Measurements from ENCODE around the gene ADARB1.

The ADARB1 gene

DNA sequence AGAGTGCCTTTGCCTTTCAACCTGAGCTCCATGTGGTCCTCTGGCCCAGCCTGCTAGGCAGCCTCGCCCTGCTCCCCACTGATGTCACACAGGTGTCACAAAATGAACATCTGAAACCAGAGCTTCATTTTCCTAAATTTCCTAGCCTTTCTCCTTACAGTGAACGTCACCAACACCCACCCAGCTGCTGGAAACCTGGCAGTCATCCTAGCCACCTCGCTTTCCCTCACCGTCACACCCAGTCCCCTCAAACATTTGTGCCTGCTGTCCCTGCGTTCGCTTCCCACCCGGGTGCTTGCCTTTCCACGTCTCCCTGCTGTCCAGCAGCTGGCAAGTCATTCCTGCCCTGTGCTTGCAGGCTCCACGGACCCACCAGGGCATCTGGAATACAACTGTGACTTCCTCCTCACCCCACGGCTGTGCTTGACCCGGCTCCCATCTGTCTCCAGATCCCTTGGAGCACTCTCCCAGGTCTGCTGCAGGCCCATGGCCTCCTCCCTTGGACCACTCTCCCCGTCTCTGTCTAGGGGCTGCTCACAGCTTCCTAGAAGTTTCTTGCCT lies 23.5 kb downstream of the ADARB1 start:
- DNase-seq = no peak

DNA sequence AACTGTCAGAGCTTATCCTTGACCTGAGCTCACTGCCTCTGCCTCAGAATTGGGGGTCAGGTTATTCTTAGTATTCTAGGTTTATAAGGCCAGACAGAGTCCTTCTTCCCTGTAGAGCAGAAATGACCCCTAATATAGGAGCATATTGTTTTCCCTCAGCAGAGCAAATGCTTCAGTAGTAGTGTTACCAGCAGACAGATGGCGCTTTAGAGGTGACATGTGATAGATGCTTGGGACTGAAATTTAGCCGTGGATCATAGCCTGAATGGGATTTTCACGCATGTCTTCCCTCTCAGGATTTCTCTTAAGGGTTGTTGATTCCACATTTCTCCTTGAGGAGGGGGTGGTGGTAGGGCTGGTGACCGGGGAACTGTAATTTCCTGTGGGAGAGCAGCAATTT lies 24.5 kb downstream of the ADARB1 start:
- no peak for DNase-seq

DNA sequence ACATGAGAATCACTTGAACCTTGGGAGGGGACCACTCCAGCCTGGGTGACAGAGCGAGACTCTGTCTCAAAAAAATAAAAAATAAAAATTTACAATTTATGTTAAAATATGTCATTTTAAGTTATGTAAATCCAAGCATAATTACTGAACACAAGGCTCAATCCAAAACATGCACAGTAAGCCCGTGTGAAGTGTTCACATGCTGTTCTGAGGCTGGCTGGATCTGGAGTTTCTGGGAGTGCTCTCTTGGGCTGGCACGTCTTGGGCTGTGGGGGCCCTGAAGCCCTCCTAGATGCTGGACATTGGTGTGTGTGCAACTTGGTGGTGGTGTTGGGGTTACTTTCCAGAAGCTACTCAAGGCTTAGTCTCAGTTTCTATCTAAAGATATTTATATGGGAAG lies 25.2 kb downstream of the ADARB1 start:
- no peak for DNase-seq

DNA sequence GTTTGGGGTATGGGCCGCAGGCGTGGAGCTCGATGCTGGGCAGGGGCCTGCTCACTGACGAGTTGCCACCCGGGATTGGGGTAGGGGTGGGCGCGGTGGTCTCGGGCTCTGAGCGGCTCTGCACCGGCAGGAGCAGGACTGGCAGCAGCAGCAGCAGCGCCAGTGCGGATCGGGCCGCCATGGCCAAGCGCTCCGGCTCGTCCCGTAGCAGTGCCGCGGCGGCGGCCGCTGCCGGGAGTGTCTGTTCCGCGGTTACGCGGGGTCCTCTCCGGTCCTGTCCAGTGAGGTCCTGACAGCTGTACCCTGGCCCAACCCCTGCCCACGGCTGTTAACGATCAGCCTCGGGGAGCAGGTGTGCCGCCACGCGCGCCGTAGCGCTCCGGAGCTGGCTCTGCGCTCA lies 26.5 kb downstream of the ADARB1 start:
- DNase-seq = no peak

DNA sequence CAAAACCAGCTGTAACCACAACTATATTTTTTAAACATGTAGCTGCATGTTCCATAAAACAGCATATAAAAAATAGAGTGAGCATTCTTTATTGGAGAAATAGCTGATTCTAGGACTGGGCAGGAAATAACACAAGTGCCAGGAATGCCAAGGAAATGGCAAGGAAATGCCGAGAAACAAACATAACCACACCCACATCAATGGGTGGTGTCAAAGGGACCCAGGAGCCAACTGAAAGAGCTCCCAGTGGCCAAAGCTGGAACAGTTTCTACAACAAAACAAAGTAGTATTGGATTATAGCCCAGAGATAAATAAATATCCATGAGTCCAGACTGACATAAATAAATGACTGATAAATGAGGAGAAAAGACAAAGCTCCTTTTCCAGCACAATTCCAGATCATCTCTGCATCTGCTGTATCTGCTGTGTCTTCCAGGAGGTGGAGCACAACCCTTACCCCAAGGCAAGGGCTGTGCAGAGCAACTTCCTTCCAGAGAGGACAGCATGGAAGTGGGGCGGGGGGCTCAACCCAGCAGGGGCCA lies 28.1 kb downstream of the ADARB1 start:
- DNase-seq = no peak

DNA sequence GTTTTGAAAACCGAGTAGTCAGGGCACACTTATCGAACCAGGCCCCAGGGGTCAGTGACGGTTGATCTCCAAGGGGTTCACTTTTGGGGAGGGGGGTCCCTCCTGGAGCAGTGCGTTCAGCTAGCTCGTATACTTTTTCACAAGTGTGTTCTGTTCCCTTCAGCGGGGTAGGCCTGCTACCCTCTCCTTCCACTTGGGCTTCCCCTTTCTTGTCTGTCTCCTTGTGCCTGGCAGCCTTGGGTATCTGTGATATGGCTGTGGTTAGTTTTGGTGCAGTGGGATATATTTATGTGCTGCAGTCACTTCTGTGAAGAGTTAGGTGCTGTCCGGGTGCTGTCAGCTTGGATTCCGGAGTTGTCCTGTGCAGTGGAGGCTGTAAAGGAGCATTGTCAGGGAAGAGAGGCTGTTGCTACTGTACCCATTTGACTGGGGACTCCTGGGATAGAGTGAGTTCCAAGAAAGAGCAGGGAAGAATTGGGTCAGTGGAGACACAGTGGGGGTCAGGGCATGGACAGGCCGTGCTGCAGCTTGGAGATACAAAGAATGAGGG lies 29.7 kb downstream of the ADARB1 start:
- DNase-seq = no peak

DNA sequence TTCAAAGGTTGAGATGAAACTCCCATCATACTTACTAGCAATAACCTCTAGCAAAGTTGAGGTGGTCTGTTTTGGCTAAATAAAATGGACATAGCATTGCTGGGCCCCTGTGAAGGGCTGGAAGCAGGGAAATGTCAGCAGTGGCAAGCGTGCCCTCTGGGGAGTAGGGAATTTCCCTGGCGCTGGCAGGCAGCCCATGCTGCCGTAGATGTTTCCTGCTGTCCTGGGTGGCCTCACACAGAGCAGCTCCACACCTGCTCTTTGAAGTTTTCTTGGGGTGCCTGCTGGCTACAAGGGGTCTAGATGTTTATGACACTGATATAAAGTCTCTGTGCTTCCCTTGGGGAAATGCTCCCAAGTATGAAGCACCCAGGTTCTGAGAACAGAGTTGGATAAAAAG lies 30.2 kb downstream of the ADARB1 start:
- peak in 2 of 5 donors; percentile 17 for DNase-seq

DNA sequence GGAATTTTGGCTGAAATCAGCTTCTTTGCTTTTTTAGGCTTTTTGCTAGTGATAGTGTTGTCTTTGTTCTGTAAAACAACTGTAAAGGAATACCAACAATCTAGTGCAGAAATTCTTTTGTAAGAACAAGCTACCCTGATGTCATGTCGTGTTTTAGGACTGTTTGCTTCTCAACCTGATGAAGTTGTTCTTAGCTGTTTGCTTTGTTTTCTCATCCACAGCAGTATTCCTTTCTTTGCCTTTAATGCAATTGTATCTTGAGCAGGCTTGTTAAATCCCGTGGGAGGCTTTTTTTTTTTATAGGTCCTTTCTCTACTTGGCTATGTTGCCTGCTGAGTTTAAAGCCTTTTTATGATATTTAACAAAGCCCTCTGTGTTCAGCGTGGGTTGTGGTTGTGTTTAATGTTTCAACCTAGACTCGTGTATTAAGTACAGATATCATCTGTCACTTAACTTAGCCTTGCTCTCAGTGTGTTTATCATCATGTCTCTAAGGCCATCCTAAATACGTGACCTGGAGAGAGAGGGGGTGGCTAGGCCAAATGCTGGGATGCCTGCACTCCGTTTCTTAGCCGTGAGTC lies 31.6 kb downstream of the ADARB1 start:
- no peak for DNase-seq

DNA sequence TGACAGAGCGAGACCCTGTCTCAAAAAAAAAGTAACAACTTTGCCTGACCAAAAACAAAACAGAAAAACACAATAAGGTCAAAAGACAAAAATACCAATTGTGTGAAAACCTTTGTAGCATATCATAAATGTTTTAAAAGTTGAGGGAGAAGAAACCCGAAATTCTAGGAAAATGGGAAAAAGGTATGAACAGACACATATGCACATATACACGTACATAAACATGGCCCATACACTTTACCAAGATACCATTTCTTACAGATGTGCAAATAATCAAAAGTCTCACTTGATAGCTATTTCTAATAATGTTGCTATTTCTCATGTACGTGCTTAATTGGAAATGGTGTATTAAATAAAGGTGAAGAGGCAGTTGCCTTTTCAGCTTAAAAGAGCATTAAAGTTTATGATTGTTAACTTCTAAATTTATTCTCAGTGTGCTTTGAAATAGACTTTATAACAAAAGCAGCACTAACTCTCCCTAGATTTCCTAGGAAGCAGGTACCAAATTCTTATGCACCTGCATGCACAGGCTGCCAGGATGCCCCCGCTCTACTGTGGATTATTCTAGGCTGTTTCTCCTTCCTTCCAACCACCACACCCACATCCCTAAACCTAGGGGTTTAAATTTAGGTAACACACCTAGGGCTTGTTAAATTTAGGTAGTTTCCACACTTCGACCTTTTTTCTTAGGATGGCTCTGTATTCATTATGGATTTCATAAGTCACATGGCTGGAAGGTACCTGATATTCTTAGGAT lies 33.8 kb downstream of the ADARB1 start:
- no peak for DNase-seq

DNA sequence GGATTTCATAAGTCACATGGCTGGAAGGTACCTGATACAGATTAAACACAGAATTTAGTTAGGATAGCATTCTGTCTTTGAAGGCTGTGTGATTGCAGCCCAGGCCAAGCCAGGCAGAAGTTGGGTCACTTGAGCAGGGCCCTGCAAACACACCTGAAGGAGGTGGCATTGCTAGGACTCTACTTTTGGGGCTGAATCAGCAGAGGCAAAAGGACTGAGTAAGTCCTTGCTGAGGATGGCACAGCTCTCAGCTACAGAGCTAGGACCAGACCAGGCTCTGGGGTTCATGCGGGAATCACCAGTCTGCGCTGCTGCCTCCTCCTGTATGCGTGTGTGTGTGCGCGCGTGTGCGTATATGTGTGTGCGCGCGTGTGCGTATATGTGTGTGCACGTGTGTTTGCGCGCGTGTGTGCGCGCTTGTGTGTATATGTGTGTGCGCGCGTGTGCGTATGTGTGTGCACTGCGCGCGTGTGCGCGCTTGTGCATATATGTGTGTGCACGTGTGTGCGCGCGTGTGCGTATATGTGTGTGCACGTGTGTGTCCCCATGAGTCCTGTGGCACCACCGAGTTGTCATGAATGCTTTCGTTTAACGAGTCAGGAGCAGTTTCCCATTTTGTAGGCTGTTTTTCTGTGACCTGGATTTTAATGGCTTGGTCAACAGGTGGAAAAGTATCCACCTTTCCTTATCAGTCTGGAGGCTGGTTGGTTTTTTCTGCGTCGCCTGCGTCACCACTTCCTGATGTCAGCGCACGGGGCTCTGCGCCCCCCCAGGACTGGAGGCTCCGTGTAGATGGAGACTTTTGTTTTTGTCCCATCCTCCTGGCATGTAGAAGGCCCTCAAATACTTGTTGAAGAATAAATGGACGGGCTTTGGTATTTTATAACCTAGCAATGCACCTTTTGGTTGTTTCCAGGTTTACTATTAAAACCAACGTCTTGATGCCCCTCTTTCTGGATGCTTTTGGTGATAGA lies 34.7 kb downstream of the ADARB1 start:
- DNase-seq = no peak

DNA sequence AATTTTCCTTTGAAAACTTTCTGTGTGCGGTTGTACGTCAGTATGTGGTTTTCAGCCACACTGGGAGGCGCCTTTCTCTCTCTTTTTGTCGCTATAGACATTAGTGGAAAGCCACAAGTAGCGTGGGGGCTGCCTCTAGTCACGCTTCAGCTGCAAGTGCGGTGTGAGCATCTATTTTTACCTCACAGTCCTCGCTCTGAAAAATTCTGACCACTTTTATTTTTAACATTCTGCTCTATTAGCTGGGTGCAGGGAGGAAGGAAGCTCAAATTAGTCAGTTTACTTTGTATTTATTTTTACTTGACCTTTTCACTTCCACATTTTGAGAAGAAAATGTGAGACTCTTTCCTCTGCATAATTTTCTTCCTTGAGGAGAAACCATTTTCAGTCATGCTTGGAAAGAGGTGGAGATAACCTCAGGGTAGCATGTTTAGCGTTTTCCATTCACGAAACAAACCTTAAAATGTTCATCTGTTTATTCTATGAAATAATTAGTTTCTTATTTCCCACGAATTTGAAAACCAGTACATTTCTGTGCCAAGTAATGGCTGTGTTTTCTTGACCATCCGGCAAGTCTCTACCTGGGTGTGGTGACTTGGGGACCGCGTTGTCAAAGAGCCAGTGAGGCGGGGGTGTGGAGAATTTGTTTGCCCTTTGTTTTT lies 35.6 kb downstream of the ADARB1 start:
- peak in 2 of 5 donors; percentile 8 to 27 for DNase-seq

DNA sequence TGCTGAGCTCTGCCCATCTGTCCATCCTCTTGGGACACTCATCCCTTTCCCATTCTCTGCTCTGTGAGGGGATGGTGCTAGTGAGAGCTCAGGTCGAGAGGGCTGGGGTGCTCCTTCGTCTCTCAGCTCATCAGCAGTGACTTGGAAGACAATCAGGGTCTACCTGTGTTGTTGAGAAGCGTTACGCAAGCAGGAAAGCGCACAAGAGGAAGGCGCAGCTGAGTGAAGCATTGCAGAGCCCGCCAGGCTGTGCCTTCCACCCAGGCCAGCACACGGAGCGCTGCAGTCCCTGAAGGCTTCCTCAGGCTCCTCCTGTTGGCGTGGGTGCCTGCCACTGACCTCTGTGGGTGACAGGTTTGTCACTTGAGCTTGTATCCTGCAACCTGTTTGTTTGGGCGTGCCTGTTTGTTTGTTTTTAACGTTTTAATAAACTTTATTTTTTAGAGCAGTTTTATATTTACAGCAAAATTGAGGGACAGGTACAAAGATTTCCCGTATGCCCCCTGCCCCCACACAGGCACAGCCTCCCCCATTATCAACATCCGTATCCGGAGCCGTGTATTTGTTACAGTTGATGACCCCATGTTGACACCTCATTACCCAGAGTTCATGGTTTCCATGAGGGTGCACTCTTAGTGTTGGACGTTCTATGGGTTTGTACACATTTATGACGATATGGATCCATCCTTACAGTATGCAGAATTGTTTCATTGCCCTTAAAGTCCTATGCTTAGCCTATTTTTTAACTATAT lies 36.7 kb downstream of the ADARB1 start:
- no peak for DNase-seq

DNA sequence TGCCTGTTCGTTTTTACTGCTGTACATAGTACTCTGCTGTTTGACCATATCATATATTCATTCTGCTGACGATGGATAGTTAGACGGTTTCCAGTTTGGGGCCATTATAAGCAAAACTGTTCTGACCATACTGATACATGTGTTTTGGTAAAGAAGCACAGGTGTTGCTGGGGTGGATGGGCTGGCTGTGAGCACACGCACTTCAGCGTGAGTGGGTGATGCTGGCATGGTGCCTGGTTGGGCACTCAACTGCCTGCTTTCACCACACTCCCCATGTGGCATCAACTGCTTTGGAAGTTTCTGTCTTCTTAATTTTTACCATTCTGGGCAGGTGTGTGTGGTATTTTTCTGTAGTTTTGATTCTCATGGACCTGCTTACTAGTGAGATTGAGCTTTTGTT lies 37.3 kb downstream of the ADARB1 start:
- no peak for DNase-seq

DNA sequence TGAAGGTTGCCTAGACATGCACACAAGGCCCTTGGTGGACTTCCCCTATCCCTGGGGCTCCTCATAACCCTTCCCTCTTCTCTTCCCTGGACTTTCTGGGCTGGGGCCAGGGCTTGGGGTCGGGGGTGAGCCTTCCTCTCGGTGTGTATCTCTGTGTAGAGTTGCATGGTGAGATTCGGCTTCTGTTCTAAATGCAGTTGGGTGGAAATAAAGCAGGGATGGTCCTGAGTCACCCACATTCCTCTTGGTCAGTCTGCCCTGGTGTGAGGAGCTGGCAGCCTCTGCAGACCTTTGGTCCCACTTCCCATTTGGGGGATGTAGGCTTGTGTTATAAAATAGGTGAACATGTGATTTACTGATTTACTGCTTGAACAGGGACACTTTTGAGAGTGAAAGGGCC lies 38.0 kb downstream of the ADARB1 start:
- no peak for DNase-seq

DNA sequence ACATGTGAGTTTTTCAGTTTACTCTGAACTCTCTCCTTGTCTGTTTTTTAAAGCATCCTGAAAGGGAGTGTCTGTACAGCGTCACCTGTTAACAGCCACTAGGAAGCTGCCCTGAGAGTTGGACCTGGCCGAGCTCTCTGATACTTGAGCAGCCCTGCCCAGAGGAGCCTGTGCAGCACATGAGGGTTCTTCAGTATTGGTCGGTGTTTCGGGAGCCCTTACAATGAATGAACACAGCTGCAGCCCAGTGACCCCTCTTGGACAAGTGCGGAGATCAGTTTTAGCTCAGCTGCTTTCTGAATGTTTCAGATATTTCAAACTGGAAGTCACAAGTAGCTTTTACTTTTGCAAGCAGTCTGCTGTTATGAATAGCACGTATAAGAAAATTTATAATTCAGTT lies 39.2 kb downstream of the ADARB1 start:
- no peak for DNase-seq

DNA sequence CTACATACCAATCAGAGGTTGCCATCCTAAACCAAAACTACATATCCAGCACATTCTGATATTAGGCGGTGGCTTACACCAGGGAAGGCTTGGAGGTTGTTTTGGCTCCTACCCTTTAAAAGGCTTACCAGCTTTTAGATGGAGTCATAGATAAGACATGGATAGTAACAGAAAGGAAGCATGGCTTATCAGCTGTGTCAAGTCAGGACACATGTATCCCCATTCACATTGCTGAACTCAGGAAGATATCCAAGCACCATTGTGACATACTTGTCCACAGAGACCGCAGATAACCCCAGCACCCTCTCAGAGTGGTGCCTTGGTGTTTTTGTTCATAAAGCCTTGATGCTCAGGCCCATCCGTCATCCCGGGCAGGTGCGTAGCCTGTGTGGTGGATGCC lies 39.7 kb downstream of the ADARB1 start:
- no peak for DNase-seq

DNA sequence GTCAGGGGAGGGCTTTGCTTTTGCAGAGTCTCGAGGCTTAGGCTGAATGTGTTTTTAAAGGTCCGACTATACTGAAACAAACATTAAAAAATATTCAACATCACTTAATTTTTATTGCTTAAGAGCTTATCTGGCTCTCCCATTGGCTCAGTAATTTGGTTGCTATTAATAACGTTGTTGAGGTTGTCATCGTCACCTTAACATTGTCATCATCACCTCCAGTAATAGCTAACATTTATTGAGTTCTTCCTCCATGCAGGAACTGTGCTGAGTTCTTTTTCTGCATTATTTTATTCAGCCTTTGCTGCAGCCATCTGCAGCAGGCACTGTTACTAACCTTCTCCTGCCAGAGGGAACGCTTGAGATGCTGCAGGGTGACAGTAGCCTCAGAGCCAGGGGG lies 40.1 kb downstream of the ADARB1 start:
- no peak for DNase-seq

DNA sequence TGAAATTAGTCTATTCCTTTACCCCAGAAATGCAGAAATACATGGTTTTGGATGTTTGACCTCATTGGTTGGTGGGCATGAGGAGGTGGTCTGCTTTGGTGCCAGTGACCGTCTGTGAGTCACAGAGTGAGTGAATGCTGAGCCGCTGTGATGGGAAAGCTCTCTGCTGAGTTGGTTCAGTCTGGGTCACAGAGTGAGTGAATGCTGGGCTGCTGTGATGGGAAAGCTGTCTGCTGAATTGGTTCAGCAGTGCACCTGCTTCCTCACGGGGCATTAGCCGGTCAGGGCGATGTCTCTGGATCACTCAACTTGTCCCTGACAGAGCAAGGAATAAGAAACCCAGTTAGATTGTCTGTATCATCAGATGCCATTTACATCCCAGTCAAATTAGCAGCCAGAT lies 40.8 kb downstream of the ADARB1 start:
- DNase-seq = no peak

DNA sequence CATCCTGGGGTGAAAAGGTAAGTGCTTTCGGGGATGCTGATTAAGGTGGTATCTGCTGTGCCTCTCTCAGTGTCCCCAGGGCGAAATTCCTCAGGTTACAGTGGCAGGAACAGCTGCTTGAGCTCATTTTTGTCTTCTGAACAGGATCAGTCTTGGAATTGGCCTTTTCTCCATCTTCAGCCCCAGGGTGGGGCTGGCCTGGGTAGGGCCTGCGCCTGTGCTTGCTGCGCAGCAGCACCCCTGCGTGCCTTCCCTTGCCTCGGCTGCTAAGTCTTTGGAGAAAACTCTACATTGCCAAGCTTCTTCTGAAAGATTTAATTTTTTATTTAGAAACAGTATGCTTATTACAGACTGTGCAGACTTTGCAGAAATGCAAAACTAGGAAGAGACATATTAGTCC lies 41.7 kb downstream of the ADARB1 start:
- DNase-seq = no peak

DNA sequence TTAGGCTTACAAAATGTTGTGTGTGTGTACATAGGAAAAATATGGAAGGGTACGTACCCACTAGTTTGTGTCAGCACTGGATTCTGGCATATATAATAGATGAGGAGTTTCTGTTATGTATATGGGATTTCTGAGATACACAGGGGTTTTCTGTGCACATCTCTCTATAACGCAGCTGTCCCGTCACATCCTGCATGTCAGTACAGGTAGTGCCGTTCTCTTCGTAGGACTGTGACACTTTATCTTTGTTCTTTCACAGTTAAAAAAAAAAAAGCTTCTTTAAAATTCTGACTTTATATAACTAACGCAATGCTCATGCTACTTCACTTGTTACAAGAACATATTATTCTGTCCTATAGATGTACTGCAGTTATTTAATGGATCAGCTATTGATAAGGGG lies 42.9 kb downstream of the ADARB1 start:
- no peak for DNase-seq

DNA sequence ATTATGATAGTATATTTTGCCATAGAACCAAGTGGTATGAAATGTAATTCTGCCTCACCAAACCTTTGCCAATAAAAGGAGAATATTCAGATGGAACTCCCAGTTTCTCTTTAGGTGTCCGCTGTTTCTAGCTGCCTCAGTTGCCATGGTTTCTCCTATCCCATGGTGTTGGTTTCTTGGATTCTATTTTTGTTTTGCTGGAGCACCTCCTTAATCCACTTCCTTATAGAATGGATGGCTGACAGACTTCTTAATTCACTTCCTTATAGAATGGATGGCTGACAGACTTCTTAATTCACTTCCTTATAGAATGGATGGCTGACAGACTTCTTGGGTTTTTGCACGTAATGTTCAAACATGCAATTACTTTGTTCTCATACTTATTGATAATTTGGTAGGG lies 43.7 kb downstream of the ADARB1 start:
- DNase-seq = no peak

Measured in T-helper 1 cell (primary cell).